ENCODE measurements around the gene PLEKHA4.

The PLEKHA4 gene

DNA sequence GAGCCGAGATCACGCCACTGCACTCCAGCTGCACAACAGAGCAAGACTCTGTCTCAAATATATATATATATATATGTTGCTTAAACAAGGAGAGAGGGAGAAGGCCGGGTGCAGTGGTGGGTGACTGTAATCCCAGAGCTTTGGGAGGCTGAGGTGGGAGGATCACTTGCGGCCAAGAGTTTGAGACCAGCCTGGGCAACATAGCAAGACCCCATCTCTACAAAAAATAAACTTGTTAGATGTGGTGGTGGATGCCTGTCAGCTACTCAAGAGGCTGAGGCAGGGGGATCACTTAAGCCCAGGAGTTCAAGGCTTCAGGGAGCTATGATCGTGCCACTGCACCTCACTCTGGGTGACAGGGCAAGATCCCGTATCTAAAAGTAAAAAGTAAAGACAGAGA lies 26.8 kb downstream of the PLEKHA4 start:
- no peak for DNase-seq (ENCODE audit: low read depth)
- TF ChIP-seq, protein P1, sequence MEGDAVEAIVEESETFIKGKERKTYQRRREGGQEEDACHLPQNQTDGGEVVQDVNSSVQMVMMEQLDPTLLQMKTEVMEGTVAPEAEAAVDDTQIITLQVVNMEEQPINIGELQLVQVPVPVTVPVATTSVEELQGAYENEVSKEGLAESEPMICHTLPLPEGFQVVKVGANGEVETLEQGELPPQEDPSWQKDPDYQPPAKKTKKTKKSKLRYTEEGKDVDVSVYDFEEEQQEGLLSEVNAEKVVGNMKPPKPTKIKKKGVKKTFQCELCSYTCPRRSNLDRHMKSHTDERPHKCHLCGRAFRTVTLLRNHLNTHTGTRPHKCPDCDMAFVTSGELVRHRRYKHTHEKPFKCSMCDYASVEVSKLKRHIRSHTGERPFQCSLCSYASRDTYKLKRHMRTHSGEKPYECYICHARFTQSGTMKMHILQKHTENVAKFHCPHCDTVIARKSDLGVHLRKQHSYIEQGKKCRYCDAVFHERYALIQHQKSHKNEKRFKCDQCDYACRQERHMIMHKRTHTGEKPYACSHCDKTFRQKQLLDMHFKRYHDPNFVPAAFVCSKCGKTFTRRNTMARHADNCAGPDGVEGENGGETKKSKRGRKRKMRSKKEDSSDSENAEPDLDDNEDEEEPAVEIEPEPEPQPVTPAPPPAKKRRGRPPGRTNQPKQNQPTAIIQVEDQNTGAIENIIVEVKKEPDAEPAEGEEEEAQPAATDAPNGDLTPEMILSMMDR (conservative IDR thresholded peaks at IDR 0.05; ENCODE audit: low read length) = no peak
- no peak overlapping the region for H3K4me3 ChIP-seq (ENCODE audit: low read length)

DNA sequence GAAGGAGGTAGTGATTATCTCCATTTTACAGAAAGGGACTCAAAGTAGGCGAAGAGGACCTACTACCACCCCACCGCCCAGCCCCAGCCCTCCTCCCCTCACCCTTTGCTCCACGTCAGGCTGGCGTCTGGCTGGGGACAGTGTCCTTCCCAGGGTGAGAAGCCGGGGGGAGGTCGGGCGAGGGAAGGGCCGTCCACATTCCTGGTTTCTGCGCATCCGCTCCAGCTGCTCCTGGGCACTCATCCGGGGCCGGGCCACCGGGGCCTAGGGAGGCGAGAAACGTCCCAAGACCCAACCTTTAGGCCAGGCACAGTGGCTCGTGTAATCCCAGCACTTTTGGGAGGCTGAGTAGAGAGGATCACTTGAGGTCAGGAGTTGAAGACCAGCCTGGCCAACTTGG lies 27.4 kb downstream of the PLEKHA4 start:
- TF ChIP-seq, protein P1 (conservative IDR thresholded peaks at IDR 0.05; ENCODE audit: low read length) = no peak
- DNase-seq (ENCODE audit: low read depth) = no peak
- no peak overlapping the region for H3K4me3 ChIP-seq (ENCODE audit: low read length)

DNA sequence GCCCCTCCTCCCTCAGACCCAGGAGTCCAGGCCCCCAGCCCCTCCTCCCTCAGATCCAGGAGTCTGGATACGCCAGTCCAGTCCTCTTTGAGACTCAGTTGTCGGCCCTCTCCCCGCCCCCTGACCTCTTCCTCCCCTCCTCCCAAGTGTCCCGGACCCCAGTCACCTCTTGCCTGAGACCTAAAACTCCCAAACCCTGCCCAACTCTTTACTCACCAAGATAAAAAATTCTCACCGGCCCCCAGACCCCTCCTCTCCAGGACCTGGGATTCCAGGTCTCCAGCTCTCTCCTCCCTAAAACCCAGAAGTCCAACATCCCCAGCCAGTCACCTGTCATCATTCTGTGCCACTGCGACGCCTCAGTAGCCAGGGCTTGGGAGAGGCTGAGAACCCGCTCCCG lies 30.7 kb downstream of the PLEKHA4 start:
- H3K4me3 ChIP-seq (ENCODE audit: low read length) = no peak overlapping the region
- no peak for DNase-seq (ENCODE audit: low read depth)
- TF ChIP-seq, protein P1 (conservative IDR thresholded peaks at IDR 0.05; ENCODE audit: low read length) = no peak

DNA sequence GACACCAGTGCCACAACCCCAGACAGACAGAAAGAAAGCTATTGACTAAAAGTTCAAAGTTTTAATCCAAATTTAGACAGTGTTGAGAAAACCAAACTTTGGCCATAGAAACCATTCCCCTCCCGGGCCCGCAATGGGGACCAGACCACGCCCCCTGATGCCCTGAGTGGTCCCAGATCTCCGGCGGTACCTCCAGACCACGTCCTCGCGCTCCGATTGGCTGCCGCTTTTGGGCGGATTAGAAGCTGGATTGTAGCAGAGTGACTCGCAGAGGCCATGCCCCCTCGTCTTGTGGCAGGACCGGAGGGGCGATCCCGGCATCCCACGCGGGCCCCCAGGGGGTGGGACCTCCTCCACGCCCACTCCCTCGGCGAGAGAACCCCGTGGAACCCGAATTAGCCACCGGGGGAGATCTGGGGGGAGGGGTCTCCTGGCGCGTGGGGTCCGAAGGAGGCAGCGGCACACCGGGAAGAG lies 31.3 kb downstream of the PLEKHA4 start:
- peak overlapping the region; percentile 57 for H3K4me3 ChIP-seq (ENCODE audit: low read length)
- peak; percentile 84 for DNase-seq (ENCODE audit: low read depth)
- TF ChIP-seq, protein P1 (conservative IDR thresholded peaks at IDR 0.05; ENCODE audit: low read length) = no peak

DNA sequence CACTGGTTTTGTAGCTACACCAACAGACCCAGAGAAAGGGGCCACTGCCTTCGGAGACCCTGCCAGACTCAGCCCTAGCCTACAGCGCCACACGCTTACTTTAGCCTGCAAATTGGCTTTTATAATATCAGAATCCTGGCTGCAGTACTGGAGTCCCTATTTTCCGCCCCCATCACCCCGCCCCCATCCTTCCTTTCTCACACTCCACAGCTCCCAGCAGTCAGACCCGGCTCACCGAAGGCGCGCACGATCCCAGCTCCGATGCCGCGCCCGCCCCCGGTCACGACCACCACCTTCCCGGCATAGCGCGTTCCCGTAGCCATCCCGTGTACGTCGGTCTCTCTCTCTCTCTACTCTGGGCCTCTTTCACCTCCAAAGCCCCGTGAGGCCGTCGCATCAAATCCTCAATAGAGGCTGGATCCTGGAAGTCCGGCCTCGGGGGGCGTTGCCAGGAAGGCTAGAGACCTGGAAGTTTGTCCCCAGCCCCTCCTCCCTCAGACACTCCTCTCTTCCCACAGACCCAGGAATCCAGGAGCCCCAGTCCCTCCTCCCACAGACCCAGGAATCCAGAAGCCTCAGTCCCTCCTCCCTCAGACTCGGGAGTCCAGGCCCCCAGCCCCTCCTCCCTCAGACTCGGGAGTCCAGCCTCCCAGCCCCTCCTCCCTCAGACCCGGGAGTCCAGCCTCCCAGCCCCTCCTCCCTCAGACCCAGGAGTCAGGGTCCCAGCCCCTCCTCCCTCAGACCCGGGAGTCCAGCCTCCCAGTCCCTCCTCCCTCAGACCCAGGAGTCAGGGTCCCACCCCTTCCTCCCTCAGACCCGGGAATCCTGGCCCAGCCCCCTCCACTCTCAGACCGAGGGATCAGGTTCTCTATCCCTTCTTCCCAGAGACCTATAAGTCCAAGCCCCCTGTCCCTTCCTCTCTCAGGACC lies 32.1 kb downstream of the PLEKHA4 start, which contains the start of gene HSD17B14:
Gene HSD17B14 (minus strand): TSS at position 403 of the 929 bp plus-strand sequence. CDS start 80 bp downstream, at position 323.
- peak within 1 kb of the TSS; percentile 57 for H3K4me3 ChIP-seq (ENCODE audit: low read length)
- TF ChIP-seq, protein P1 (conservative IDR thresholded peaks at IDR 0.05; ENCODE audit: low read length) = no peak
- peak; percentile 43 for DNase-seq (ENCODE audit: low read depth)

DNA sequence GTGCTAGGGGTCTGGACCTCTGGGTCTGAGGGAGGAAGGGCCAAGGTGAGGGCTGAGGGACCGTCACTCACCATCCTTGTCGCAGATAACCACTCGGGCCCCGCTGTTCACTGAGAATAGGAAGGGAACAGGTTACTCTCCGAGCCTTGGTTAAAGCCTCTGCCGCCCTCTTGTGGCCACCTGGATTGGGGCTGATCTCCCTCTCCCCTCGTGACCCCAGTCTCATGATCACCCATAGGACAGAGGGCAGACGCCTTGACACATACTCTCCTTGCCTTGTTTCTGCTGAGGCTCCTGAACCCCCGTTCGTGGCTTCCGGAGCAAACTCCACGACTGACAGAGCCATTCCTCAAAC lies 32.7 kb downstream of the PLEKHA4 start:
- H3K4me3 ChIP-seq (ENCODE audit: low read length) = peak overlapping the region; percentile 57
- TF ChIP-seq, protein P1 (conservative IDR thresholded peaks at IDR 0.05; ENCODE audit: low read length) = peak; percentile 95
- DNase-seq (ENCODE audit: low read depth) = peak; percentile 81

DNA sequence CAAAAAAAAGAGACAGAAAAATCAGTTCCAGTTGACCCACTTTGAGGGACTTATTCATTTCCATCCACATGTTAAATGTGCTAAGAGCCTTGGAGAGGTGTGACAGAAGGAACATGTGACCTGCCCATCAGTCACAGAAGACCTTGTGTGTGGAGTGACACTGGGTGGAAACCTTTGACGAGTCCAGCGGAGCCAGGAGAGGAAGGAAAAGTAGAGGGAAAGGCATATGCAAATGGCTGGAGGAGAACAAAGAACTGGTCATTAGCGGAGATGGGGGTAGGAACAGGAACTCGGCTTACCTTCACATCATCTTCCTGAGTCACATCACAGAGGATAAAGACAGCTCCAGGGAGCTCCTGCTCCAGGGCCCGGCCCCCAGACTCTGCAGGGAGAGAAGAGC lies 34.4 kb downstream of the PLEKHA4 start:
- TF ChIP-seq, protein P1 (conservative IDR thresholded peaks at IDR 0.05; ENCODE audit: low read length) = no peak

More for the DNA sequence above, 34.4 kb downstream of the PLEKHA4 start:
- no peak for DNase-seq (ENCODE audit: low read depth)
- no peak overlapping the region for H3K4me3 ChIP-seq (ENCODE audit: low read length)

Data from AG10803 (cell line).